AG20443 (cell line): ENCODE results near the gene SCUBE1.
"Not testable (repeated sequence)": the region's sequence is repeated elsewhere in the genome, so short reads cannot be mapped to it uniquely, and the experiment has no call there.

Experiments
- DNase-seq: peaks from one replicate; pipeline ENCODE4 v3.0.0; 2012; ENCODE audit warnings: low spot score, mixed read lengths

SCUBE1 gene

DNA sequence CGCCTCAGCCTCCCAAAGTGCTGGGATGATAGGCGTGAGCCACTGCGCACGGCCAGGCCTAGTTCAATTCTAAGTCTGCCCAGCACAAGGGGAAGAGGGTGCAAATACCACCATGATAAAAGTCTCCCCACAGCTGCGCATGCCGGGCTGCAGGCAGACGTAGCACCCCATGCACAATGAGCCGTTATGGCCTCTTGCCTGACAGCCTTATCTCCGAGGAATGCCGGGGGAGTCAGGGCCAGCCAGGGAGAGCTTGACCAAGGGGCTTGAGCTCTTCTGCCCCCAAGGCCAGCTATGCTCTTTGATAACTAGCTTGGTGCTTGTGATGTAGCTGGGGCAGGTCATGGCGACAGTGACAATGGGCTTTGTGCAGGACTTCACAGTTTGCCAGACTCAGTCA lies 13.7 kb upstream of the SCUBE1 start:
- DNase-seq: no peak

DNA sequence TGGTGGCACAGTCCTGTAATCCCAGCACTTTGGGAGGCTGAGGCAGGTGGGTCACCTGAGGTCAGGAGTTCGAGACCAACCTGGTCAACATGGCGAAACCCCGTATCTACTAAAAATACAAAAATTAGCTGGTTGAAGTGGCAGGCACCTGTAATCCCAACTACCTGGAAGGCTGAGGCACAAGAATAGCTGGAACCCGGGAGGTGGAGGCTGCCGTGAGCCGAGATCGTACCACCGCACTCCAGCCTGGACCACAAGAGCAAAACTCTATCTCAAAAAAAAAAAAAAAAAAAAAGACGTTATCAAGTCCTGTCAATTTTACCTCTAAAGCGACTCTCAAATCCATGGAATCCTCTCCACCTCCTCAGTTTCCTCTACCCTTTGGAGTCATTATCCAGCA lies 12.5 kb upstream of the SCUBE1 start:
- DNase-seq: not testable (repeated sequence)

DNA sequence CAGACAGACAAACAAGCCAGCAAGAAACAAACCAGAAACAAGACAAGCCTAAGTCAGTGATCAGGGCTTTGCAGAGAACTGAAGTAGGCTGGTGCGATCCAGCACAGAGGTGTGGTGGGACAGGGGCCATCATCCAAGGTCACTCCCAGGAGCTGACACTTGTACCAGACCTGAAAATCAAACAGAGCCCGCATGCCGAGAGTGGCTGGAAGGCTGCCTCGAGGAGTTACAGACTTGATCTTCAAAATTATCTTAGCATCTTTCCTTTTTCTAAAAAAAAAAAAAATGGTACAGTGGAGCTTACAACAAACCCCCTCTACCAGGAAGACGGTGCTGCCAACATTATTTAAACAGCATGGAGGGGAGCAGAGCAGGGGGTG lies 8.8 kb upstream of the SCUBE1 start:
- no peak for DNase-seq

DNA sequence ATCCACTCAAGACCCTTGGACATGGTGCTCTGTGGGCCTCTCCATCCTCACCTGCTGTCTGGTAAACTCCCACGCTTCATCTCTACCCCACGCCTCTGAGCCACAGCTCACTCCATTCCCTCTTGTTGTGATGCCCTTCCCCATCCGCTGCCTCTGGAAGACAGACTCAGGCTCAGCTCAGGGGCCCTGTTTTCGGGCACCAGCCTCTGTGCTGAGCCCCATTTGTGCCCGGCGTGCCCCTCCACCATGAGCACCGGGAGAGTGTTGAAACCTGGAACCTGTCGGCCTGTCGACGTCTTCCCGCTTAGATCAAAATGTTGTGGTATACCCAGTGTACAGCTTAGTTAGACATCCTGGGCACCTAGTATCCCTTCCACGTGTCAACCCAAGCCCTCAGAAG lies 6.5 kb upstream of the SCUBE1 start:
- DNase-seq: no peak

DNA sequence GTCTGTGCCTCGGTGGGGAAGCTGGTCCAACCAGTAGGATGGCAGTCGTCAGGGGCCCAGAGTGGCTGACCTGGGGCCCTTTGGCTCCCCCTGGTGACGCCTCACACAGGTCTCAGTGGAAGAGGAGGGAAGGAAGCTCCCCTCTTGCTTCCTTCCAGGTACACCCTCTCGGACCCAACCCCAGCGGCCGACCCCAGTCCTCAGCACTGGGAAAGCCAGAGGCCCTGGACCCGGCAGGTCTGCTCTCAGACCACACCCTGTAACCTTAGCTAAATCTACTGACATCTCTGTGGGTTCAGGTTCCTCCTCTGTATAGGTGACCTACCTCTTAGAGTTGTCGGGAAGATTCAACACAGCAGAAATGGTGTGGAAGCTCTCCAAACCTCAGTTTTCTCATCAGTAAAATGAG lies 3.4 kb upstream of the SCUBE1 start:
- DNase-seq: peak; percentile 73

DNA sequence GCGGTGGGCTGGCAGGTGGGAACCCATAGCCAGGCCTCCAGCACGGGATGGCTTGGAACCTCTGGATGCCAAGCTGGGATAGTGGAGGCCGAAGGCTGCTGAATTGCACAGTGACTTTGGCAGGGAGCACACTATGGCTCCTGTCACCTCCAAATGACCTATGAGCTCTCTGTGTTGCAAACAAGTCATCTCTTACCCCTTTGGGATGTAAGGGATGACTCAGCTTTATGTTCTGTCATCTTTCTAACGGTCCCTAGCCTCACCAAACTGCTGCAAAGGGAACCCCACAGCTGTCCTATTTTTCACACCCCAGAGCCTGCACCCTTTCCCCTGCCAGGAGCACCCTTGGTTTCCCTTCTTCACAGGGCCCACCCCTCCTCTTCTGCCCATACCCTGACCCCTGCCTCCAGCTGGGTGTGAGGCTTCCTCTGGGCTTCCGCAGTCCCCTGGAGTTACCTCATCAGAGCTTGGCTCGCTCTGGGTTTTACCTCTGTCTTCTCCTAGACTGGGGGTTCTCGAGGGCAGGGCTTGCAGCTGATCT lies 2.7 kb upstream of the SCUBE1 start:
- no peak for DNase-seq

DNA sequence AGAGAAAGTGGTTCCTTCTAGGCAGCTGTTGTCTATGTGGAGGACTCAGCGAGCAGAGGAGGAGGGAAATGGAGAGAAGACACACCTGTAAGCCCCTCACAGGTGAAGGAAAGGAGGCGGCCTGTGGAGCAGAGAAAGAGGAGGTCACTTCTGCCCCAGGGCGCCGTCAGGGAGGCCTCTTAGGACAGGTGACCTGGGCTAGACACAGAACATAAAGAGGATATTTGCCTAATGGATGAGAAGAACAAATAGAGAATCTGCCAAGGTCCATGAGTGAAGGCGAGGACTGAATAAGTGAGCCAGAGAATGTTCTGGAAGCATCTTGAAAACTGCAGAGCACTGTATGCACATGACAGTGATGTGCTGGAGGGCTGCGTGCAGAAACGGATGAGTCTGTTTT lies 2.2 kb upstream of the SCUBE1 start:
- DNase-seq: no peak

DNA sequence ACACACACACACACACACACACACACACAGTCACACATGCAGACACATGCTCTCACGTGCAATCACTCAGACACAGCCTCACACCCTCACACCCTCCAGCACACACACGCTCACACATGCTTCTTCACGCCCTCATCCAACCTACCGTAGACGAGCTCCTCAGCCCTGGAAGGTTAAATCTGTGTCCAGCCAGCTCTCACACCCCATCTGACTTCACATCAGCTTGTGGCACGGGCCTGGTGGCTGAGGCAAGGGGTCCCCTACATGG lies 1.3 kb upstream of the SCUBE1 start:
- DNase-seq: no peak

DNA sequence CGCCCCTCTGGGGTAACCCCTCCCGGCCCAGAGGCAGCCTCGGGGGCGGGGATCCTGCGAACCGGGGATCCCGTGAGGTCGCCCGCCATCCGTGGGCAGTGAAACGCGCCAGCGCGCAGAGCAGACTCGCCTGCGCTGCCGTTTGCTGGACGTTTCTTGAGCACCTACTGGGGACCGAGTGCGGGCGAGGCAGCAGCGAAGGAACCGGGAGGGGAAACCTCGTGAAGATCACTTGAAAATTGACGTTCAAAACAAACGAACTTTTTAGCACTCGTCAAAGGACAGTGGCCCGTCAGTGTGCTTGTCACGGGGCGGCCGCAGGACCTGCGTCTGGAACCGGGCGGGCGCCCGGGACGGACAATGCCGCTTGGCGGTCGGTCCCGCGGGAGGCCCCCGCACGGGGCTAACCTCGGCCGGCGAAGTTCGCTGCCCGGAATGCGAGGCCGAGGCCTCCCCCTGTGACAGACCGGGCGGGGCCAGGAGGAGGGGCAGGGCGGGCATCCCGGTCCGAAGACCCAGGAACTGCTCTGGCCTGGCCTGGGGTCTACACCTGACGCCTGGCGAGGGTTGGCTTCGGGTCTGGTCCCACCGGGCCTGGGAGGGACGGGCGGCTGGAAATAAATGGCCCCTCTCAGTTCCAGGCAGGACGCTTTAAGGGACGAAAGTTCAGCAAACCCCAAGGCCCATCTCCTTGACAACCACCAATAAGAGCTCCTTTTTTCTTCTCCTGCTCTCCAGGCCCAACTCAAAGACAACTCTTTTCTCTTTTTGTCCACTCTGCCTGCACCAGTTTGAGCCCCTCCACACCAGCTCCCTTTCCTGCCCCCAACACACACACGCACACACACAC lies 723 bp upstream of the SCUBE1 start:
- DNase-seq: no peak

DNA sequence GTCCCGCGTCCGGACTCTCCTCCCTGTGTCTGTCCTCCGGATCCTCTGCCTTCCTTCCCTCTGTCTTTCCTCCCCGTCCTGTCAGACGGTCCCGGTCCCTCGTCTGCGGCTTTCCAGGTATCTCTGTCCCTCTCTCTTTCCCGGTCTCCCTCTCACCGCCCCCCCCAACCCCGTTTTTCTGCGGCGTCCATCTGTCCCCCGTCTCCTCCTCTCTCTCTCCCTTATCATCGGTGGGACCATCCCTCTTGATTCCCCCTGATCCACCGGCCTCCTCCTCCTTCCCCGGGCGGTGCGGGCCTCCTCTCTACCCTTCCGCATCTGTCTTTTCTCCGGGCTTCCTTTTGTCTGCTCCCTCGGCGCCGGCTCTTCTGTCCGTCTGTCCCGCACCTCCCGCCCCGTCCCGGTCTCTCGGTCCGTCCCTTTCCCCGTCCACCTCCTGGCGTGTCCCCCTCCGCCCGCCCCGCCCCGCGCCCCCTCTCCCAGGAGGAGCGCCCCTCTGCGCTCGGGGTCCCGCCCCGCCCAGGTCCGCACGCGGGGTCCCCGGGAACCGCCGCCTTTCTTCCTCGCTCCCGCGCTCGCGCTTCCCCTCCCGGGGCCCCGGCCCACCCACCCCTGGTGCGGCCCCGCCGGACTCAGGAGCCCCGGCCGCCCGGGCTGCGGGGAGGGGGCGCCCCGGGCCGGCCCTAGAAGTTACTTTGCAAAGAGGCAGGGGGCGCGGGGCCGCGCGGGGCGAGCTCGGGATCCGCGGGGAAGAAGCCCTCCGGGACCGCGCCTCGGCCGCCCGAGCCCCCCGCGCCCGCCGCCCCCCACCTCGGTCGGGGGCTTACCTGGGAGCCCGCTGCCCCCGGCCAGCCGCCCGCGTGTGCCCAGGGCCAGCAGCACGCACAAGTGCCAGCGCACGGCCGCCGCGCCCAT lies 568 bp downstream of the SCUBE1 start:
- DNase-seq: no peak

DNA sequence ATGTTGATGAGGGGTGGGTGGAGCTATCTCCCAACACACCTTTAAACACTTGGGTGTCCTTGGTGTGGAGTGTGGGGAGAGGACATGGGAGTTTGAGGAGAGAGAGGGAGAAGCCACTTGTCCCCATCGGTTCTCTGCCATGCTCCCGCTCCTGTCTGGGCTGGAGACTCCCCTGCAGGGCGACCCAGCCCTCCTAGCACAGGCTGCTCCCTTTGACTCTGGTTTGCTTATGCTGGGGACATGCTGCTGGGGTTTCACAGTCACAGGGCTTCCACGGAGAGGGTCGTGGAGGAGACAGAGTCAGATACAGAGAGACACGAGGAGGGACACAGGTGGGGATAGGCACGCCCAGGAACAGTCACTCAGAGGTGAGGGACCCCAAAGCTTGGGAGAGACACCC lies 1.6 kb downstream of the SCUBE1 start:
- no peak for DNase-seq

DNA sequence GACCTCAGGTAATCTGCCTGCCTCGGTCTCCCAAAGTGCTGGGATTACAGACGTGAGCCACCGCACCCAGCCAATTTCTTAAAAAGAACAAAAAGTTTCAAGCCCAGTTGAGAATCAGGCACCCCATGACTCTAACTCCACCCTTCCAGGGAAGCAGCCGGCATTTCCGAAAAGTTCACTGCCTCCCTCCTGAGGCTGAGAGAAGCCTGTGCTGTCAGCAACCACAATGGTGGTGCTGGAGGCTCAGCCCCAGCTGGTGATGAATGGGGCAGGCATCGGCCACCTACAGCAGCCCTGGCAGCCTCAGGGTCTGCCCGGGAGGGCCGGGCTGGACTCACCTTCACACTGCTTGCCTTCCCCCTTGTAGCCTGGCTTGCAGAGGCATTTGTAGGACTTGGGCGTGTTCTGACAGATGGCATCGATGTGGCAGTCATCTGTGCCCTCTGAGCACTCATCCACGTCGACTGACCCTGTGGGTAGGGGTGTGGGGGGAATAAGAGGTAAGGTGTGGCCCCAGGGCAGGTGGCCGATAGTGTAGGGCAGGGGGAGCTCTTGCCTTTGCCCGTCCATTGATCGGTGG lies 4.3 kb downstream of the SCUBE1 start:
- no peak for DNase-seq

DNA sequence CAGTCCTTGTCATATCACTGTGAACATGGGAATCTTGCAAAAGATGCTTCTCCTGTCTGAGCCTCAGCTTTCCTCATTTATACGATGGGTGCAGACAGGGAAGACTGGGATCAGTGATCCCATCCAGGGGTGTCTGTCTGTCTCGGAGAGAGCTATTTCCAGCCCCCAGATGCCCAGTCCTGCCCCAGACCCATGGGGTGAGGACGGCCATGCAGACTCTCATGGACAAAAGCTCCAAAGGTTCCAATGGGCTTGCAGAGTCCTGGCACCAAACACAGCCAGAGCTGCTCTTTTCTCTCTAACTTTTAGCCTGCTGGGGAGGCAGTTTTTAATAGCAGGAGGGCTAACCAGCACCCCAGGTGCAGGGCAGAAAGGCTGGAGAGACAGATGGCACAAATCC lies 5.2 kb downstream of the SCUBE1 start:
- DNase-seq: no peak

DNA sequence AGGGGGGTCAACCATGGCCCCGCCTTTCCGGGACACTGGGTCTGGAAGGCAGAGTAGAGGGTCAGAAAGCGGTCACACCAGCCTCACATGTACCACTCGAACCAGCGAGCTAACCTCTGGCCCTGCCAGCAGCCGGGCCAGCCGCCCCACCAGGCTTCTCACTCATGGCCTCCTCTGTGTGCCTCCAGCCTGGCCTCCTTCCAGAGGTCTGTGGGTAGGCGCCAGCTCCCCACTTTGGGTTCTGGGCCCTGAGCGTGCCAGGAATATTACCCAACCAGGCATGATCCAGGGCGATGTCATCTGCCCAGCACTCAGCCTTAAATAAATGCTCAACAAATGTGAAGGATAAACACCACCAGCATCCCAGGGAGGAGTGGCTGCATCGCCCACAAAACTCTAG lies 5.8 kb downstream of the SCUBE1 start:
- peak; percentile 32 for DNase-seq

DNA sequence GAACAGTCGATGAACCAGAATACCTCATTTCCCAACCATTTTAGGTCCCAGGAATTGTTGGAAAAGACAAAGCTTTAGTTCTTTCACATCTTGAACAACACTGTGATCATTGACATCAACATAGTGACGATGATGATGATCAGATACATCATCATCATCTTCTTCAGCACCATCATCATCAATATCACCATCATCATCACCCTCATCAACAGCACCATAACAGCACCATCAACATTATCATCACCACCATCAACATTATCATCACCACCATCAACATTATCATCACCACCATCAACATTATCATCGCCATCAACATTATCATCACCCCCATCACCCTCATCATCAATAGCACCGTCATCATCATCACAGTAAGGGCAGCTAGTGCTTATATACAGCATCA lies 8.8 kb downstream of the SCUBE1 start:
- no peak for DNase-seq

DNA sequence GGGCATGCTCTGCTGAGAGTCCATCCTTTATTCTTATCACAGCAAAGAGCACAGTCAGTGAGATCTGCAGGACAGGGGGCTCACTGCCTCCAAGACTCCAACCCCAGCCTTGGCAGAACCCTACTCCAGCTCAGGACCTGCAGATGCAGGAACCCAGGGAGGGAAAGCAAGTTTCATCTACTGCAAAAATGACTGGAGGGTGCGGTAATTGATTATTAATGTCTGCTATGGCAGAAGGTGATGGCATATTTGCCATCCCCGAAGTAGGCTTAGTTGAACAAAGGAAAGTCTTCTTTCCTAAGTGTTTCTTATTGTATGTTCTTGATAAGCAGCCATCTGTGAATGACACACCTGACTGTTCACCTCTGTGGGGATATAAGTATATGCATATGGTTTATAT lies 9.2 kb downstream of the SCUBE1 start:
- DNase-seq: no peak

DNA sequence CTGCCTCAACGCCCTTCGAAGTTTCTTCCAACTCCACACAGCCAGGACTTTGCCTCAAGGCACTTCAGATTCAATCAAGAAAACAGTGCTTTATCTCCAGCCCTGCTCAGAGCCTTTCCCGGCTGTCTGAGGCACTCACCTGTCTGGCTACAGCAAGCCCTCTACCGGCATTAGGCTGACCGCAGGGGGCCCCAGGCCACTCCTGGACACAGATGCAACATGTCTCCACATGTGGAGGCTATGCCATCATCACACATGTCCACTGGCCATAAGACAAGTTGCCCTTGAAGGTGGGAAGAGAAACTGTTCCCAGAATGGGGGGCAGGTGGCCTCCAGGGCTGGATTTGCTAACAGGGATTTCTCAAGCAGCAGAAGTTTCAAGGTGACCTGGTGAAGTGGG lies 10.0 kb downstream of the SCUBE1 start:
- DNase-seq: no peak

DNA sequence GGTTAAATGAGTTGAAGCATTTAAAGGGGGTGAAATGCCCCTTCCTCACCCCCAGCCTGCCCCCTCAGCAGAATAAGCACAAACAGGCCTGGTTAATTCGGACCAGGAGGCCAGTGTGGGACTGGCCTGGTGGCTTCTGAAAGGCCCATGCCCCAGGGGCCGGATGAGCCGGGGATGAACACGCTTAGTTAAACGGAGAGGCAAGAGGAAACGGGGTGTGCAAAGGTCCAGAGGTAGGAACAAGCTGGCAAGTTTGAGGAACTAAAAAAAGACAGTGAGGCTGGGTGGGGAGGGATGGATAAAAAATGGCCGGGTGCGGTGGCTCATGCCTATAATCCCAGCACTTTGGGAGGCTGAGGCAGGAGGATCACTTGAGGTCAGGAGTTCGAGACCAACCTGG lies 11.5 kb downstream of the SCUBE1 start:
- DNase-seq: no peak

DNA sequence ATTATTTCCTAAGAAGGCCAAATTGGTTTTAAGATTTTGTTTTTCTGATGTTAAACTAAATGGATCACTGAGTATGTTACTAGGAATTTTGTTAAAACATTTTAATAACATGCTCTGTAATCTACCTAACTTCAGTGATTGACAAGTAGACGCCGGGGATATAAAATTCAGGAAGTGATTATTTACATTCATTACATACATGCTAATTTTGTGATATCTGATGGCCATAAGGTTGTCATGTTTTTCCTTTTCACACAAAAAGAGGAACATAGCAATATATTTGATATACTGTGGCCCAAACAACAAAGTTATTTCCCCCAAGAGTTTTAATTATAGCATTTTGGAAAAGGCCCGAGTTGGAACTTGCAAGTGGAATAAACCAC lies 12.1 kb downstream of the SCUBE1 start:
- DNase-seq: no peak

DNA sequence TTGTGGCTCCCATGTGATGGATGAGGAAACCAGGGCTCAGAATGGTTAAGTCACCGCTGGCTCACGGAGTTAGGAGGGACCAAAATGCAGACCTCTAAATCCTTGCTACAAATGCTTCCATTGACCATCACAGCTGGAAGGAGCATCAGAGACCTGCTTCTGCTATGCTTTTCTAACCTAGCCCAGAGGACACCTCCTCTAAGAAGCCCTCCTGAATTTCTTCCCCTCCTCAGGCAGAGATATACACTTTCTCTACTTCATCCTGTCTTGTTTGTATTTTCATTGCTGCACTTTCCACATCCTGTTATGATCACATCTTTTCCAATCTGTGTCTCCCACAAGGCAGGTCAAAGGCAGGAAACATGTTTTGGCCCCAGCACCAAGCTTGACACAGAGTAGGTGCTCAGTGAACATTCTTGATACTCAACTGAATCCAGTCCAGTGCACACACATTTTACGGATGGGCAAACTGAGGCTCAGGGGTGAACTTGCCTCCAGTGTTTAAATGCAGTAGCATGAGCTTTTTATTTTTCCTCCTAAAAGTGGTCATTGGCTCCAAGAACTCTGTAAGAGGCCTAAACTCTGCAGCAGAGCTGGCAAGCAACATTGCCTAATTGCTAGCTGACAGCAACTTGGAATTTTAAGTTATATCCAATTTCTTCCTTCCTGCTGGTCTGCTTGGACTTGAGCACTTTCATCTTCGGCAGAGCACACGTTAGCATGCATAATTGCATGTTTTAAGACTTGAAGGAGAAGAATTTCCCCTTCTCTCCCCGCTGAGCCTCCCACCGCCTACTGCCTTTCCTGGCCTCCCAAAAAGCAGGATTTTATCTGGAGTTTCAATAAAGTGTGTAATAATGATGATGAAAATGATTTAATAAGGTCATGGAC lies 12.7 kb downstream of the SCUBE1 start:
- DNase-seq: no peak

DNA sequence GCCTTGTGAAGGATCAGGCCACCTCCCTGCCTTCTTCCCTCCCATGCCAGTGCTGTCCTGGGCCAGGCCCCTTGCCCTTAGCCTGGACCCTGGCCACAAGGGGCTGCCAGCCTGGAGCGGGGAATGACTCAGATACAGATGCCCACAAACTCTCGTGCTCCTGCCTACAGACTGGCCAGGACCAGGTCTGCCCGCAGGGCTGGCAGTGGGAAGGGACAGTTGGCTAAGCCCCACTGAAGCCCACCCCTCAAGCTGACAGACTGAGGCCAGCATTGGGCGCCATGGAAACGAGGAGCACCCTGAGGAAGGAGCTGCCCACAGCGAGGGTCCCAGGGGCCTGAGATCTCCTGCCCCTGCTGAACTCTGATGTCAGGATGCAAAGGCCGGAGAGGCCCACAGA lies 14.1 kb downstream of the SCUBE1 start:
- DNase-seq: no peak

DNA sequence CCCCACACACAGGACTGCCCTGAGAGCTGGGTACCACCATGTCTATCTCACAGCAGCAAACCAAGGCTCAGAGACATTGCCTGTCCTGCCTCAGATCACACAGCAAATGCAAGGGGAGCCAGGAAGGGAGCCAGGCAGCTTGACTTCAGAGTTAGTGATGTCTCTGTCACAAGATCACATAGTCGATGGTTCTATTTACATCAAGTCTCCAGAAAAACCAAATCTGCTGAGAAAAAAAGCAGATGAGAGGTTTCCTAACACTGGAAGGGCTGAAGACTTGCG lies 16.1 kb downstream of the SCUBE1 start:
- DNase-seq: no peak
